NOMO-1 treated with DMSO at 0.1 percent for 48 hours (cell line): Measurements from ENCODE around the gene BGLAP.
"Not testable (repeated sequence)": the region's sequence is repeated elsewhere in the genome, so short reads cannot be mapped to it uniquely, and the experiment has no call there.

Experiments used
- DNase-seq: peaks from one replicate; lab custom pipeline; 2025; ENCODE audit not compliant: unreplicated experiment; lab: John Stamatoyannopoulos, UW

BGLAP gene

DNA sequence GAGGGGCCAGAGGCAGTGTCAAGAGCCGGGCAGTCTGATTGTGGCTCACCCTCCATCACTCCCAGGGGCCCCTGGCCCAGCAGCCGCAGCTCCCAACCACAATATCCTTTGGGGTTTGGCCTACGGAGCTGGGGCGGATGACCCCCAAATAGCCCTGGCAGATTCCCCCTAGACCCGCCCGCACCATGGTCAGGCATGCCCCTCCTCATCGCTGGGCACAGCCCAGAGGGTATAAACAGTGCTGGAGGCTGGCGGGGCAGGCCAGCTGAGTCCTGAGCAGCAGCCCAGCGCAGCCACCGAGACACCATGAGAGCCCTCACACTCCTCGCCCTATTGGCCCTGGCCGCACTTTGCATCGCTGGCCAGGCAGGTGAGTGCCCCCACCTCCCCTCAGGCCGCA lies at the start of gene BGLAP:
BGLAP (plus strand) TSS at position 259 of the 400 bp plus-strand sequence; CDS start at position 307, 48 bp downstream.
- no peak for DNase-seq

DNA sequence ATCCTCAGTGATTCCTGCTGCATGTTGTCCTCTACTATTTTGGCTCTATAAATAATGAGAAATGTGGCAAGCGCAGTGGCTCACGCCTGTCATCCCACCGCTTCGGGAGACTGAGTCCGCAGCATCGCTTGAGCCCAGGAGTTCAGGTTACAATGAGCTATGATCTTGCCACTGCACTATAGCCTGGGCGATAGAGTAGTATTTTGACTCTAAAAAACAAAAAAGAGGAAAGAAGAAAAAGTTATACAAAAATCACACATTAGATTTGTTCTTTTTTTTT lies 48.8 kb upstream of the BGLAP start:
- no peak for DNase-seq

DNA sequence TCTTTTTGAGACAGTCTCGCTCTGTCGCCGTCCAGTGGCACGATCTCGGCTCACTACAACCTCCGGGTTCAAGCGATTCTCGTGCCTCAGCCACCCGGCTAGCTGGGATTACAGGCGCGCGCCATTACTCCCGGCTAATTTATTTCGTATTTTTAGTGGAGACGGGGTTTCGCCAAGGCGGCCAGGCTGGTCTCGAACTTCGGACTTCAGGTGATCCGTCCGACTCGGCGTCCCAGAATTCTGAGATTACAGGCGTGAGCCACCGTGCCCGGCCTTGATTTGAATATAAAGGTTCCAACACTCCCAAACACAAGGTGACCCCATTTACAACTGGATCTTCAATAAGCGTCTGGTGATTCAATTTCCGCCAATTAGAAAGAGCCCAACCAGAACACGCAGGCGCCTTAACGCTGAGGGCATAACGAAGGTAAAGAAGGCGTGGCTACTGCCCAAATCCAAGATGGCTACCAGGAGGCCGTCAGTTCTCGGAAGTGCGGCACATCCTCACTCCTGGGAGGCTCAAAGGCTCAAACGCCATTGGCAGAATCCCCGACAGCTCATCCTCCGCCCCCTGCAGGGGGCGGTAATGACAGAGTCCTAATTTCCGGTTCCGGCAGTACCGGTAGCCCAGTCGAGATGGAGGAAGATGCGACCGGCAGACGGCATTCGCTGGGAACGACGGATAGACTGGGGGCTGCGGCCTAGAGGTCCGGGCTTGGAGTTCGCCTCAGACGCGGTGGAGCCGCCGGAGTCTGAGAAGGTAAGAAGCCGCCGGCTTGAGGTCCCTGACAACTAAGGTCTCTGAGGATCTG lies 48.3 kb upstream of the BGLAP start, which contains the start of gene SLC25A44:
SLC25A44 (plus strand) TSS at position 617 of the 812 bp plus-strand sequence. CDS start 5,744 bp downstream, outside the sequence.
- DNase-seq = peak; percentile 98

DNA sequence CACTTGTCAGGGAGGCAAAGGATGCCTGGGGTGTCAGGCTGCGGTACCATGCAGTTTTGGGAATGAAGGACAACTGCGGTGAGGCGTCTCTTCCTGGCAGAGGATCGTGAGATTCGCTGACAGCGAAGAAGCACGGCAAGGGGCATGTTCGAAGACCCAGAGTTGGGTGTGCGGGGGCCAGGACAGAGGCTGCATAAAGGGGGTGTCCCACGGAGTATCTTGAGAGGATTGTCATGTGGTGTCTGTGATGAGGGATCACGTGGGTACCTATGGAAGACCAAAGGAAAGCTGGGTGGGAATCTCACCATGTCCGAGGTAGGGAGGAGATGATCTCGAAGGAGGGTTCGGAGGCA lies 47.7 kb upstream of the BGLAP start:
- DNase-seq = no peak

DNA sequence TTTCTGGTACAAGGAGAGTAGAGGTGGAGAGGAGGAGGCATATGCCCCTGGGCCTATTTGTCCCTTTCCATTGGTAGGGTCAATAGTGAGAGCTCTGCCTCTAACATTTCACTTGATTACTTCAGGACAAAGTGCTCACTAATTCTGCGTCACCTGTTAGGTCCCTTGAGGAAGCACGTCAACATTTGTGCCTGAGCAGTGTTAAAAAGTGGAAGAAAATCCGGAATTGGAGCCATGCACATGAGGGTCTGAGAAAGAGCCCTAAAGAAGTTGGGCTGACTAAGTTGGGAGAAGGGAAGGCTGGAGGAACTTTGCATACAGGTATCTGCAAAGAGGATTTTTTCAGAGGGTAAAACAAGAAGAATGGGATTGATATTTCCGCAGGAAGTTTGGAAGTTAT lies 46.1 kb upstream of the BGLAP start:
- DNase-seq = no peak

DNA sequence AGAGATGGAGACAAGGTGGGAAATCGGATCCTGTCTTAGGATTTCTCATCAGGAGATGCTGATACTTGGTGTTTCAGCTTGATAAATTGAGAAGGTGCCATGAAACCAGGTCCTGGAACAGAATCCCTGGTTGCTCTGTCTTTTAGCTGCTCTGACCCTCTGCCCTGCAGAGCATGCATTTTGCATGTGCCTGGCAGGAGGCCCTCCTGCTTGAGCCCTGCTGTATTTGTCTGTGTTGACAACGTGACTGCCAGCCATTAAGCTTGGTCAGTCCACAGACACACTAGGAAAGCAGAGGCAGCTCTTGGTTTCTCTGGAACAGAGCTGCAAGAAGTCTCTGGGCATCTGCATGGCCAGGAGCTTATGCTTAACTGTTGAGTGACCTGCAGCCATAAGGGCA lies 45.5 kb upstream of the BGLAP start:
- no peak for DNase-seq

DNA sequence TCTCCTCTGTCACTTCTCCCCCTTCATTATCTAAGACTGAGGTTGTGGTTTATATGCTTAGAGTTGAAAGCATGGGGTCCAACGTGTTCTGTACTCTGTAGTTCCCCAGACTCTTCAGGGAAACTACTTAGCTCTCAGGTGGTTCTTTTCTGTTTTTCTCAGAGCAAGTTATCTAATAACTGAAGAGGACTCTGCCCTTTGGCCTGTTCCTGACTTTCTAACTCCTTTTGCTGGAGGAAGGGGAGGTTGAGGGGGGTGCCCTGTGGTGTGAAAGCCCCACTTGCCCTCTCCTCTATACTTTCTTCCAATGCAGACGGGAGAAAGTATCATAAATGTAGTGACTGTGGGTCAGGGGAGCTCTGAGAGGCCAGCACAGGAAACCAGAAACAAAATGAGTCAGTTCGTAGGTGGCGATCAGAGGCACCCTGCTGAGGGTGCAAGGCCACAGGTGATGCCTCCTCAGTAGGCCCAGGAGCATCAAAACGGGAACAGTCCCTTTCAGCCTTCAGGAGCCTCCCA lies 43.1 kb upstream of the BGLAP start:
- no peak for DNase-seq

DNA sequence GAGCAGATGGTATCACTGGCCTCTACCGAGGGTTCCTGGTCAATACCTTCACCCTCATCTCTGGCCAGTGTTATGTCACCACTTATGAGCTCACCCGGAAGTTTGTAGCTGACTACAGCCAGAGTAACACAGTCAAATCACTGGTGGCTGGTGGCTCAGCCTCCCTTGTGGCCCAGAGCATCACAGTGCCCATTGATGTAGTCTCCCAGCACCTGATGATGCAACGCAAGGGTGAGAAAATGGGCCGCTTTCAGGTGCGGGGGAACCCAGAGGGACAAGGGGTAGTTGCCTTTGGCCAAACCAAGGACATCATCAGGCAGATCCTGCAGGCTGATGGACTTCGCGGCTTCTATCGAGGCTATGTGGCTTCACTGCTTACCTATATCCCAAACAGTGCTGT lies 41.9 kb upstream of the BGLAP start:
- DNase-seq = no peak

DNA sequence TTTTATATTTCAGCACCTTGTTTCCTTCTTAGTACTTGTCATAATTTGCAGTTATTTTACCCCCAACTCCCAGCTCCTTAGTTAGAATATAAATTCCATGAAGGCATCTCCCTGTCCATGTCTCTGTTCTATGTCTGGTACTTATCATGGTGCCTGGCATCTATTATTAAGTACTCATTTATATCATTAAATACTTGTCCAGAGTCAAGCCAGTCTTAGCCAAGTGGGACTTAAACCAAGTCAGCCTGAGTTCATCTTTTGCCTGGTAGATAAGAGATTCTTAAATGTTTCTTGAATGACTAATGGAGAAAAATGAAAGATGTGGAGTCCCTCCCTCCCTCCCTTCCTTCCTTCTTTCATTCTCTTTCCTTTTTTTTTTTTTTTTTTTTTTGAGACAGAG lies 38.7 kb upstream of the BGLAP start:
- DNase-seq = no peak

DNA sequence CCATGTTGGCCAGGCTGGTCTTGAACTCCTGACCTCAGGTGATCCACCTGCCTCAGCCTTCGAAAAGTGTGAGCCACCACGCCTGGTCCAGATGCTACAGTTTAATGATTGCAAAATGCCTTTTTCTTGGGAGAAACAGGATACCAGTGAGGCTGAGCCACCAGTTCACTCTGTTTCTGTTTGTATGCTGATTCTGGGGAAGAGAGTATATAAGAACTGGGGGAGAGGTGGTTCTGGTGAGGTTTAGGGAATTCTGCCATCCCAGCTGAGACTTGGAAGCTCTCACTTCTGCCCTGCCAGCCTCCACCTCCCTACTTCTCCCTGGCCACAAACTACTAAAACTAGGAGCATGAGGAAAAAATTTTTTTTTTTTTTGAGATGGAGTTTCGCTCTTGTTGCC lies 37.3 kb upstream of the BGLAP start:
- DNase-seq = no peak

DNA sequence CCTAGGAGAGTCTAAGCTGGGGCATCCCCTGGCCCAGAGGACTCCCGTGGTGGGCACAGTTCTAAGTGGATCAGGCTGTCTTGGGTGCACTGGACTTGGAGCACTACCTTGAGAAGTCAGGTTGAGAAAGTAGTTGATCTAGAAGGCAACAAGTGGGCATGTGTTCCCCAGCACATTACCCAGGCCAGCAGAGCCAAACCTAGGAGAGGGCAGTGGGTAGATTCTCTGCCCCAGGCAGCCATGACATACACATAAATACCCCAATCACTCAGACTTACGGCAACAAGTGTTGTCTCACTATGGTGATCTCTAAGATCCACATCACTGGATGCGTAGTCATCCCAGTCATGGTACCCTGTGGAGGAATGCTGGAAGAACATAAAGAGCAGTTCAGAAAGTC lies 30.7 kb upstream of the BGLAP start:
- no peak for DNase-seq

DNA sequence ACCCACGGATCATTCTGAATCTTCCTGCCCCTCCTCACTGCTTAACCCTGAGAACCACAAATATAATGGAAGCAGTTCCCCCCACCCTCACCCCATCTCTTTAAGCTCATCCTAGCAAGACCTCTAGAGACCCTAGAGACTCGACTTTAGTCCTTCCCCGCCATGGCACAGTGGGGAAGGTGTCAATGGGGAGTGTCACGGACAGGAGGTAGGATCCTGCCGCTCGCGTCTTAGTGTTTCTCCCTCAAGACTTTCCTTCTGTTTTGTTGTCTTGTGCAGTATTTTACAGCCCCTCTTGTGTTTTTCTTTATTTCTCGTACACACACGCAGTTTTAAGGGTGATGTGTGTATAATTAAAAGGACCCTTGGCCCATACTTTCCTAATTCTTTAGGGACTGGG lies 29.9 kb upstream of the BGLAP start:
- no peak for DNase-seq

DNA sequence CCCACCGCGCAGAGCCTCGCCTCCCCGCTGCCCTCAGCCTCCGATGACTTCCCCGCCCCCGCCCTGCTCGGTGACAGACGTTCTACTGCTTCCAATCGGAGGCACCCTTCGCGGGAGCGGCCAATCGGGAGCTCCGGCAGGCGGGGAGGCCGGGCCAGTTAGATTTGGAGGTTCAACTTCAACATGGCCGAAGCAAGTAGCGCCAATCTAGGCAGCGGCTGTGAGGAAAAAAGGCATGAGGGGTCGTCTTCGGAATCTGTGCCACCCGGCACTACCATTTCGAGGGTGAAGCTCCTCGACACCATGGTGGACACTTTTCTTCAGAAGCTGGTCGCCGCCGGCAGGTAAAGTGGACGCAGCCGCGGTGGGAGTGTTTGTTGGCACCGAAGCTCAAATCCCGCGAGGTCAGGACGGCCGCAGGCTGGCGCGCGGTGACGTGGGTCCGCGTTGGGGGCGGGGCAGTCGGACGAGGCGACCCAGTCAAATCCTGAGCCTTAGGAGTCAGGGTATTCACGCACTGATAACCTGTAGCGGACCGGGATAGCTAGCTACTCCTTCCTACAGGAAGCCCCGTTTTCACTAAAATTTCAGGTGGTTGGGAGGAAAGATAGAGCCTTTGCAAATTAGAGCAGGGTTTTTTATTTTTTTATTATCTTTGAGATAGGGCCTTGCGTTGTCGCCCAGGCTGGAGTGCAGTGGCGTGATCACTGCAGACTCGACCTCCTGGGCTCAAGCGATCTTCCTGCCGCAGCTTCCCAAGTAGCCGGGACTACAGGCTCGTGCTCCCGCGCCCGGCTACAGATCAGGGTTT lies 28.9 kb upstream of the BGLAP start, which contains the start of gene PMF1:
PMF1 (plus strand) TSS at position 175 of the 811 bp plus-strand sequence; CDS start at position 184, 9 bp downstream.
- DNase-seq = peak; percentile 92

DNA sequence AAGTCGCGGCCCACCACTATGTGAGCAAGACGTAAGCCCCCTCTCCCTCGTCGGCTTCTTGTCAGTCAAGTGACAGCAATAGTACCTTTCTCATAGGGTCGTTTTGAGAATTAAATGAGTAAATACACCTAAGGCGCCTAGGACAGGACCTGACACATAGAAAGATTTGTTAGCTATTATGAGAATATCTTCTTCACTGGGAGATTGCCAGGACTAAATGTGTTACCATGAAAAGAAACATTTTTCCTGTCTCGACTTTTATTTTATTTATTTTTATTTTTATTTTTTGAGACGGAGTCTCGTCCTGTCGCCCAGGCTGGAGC lies 28.4 kb upstream of the BGLAP start:
- DNase-seq = no peak

DNA sequence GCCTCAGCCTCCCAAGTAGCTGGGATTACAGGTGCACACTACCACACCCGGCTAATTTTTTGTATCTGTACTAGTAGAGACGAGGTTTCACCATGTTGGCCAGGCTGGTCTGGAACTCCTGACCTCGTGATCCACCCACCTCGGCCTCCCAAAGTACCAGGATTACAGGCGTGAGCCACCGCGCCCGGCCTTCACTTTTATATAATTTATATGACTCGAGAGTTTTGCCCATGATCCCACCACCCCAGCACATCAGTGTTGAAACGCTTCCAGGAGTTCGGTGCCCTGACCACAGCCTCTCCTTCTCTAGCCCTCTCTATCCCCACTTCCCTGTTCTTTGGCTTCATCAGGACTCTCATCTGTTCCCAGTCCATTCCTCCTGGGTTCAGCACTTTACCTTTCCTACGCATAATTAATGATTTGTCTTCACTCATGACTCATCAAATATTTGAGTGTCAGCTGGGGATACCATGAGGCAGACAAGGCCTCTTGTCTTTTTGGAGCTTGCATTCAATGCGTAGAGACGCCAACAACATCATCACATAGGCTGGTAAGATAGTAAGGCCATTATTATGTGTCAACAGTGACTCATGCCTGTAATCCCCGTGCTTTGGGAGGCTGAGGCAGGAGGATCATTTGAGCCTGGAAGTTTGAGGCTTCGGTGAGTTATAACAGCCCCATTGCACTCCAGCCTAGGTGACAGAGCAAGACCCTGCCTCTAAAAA lies 27.8 kb upstream of the BGLAP start:
- no peak for DNase-seq

DNA sequence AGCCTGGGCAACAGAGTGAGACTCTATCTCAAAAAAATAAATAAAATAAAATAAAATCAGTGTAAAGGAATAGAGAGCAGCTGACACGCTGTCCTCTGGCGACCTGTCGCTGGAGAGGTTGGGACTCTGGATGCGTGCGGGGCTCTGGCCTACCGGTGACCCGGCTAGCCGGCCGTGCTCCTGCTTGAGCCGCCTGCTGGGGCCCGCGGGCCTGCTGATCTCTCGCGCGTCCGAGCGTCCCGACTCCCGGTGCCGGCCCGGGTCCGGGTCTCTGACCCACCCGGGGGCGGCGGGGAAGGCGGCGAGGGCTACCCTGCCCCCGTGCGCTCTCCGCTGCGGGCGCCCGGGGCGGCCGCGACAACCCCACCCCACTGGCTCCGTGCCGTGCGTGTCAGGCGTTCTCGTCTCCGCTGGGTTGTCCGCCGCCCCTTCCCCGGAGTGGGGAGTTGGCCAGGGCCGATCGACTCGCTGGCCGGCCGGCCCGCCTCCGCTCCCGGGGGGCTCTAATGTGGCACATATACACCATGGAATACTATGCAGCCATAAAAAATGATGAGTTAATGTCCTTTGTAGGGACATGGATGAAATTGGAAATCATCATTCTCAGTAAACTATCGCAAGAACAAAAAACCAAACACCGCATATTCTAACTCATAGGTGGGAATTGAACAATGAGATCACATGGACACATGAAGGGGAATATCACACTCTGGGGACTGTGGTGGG lies 25.5 kb upstream of the BGLAP start:
- DNase-seq = not testable (repeated sequence)

DNA sequence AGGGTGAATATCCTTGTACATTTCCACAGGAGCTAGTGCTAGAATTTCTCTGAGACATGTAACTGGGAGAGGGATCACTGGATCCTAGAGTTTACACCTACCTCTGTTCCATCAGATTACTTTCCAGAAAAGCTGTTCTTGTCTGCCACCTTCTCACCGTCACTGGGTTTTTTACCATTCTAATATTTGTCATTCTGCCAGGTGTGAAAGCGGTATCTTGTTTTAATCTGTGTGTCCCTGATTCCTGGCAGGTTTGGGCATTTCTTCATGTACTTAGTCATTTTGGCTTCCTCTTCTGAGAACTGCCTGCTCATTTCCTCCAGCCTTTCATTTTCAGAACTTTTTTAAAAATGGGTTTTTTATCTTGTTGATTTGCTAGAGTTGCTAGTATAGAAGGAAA lies 24.1 kb upstream of the BGLAP start:
- DNase-seq = peak; percentile 48

DNA sequence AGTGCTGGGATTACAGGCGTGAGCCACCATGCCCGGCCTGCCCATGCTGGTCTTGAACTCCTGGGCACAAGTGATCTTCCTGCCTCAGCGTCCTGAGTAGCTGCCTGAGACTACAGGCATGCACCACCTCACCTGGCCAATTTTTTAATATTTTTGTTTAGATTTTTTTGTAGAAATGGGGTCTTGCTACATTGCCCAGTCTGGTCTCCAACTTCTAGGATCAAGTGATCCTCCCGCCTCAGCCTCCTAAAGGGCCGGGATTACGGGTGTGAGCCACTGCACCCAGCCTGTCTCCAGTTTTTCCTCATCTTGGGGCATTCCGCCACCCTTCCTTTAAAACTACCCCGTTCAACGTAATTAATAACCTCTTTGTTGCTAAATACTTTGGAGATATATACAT lies 21.8 kb upstream of the BGLAP start:
- DNase-seq = no peak

DNA sequence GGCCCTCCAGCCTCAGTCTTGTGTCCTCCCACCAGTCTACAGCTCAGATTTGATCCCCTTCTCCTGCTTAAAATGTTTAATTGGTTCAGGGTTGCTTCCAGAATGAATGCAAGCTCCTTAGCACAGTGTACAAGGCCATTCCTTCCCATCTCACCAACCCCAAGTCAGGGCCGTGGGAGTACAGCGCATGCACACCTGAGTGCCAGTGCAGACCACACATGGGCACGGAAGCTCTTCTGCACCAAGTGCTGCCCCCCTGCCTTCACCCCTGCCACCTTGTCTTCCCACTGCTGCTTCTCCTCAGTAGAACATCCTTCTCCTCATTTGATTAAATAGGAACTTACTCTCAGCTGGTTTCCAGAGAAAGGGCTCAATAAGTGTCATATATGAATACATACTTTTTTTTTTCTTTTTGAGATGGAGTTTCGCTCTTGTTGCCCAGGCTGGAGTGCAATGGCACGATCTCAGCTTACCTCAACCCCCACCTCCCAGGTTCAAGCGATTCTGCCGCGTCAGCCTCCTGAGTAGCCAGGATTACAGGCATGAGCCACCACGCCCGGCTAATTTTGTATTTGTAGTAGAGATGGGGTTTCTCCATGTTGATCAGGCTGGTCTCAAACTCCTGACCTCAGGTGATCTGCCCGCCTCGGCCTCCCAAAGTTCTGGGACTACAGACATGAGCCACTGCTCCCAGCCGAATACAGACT lies 19.8 kb upstream of the BGLAP start:
- no peak for DNase-seq

DNA sequence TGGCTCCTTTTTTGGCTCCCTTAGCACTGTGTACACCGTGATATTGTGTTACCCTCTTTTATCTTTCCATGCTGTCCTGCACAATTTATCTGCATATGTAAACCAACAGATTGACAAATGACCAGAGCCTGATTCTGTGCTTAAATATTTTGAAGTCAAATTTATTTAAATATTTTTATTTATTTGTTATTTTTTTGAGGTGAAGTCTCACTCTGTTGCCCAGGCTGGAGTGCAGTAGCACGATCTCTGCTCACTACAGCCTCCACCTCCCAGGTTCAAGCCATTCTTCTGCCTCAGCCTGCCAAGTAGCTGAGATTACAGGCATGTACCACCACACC lies 16.3 kb upstream of the BGLAP start:
- DNase-seq = no peak
